ENCODE results near the gene RDX. TPM values are rescaled to one million over a fixed set of nuclear protein-coding genes. Genes with fewer than 3 reads are reported as not detected.

RDX gene
- total and polyA plus RNA-seq, 5 donors from 2014 or later, result 26.0 to 38.0 (median 28.9) TPM

DNA sequence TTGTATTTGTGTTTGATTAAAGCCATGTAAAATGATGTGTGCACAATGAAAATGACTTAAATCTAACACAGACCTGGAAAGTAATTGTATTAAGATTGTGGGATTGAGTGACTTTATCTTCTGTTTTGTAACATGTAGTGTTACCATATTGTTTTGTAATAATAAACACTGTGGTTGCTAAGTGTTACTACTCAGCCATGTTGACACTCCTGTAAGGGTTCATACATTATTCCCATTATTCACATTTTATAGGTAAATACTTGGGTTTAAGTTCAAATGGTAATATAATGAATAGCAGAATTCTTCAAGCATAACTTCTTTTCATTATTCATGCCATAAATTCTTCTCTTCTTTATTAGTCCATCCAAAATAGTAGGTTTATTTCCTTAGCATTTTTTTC is 134.2 kb downstream of the RDX start:
- Mint-ChIP-seq H3K4me1 (no peaks in the 10 kb centered on the region), H3K27me3 (no peaks in the 10 kb centered on the region), H3K4me3 (no peak overlapping the region), H3K27ac (no peak overlapping the region), H3K9me3 (no peaks in the 10 kb centered on the region), H3K36me3 (no peaks in the 10 kb centered on the region)
- H3K4me1 ChIP-seq (ENCODE audit: control insufficient read depth, insufficient read depth, low read length, poor library complexity, severe bottlenecking), result no peaks in the 10 kb centered on the region
- DNase-seq, result no peak
- ATAC-seq (ENCODE audit: low read depth in 2 of 2), result no peak
- H3K36me3 ChIP-seq (ENCODE audit: control insufficient read depth, insufficient read depth, low read length), result no peaks in the 10 kb centered on the region
- no peak overlapping the region for H3K27ac ChIP-seq (ENCODE audit: insufficient read depth, low read length, poor library complexity, severe bottlenecking)
- H3K4me3 ChIP-seq (ENCODE audit: low read depth, low read length), result no peak overlapping the region
- no peaks in the 10 kb centered on the region for H3K9me3 ChIP-seq (ENCODE audit: control insufficient read depth in 2 of 2, low read length in 2 of 2)
- H3K27me3 ChIP-seq (ENCODE audit: control insufficient read depth, insufficient read depth, low read length), result no peaks in the 10 kb centered on the region

DNA sequence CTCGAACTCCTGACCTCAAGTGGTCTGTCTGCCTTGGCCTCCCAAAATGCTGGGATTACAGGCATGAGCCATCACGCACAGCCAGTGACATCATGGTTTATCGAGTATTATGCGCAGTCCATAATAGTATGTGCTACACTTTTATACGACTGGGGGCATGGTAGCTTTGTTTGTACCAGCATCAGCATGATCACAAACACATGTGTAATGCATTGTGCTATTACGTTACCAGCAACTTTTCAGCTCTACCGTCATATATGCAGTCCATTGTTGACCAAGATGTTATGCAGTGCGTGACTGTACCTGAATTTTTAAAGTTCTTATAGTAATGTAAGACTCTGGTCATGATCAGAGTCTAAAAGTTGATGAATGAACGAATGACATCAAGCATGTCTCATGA is 135.4 kb downstream of the RDX start:
- no peaks in the 10 kb centered on the region for H3K27me3 Mint-ChIP-seq
- Histone ChIP-seq H3K4me1 (ENCODE audit: control insufficient read depth, insufficient read depth, low read length, poor library complexity, severe bottlenecking) (no peaks in the 10 kb centered on the region), H3K27ac (ENCODE audit: insufficient read depth, low read length, poor library complexity, severe bottlenecking) (no peak overlapping the region), H3K36me3 (ENCODE audit: control insufficient read depth, insufficient read depth, low read length) (no peaks in the 10 kb centered on the region), H3K27me3 (ENCODE audit: control insufficient read depth, insufficient read depth, low read length) (no peaks in the 10 kb centered on the region), H3K4me3 (ENCODE audit: low read depth, low read length) (no peak overlapping the region), H3K9me3 (ENCODE audit: control insufficient read depth in 2 of 2, low read length in 2 of 2) (no peaks in the 10 kb centered on the region)
- H3K4me3 Mint-ChIP-seq, result no peak overlapping the region
- ATAC-seq (ENCODE audit: low read depth in 2 of 2) (no peak), DNase-seq (no peak)
- no peaks in the 10 kb centered on the region for H3K36me3 Mint-ChIP-seq
- H3K9me3 Mint-ChIP-seq, result no peaks in the 10 kb centered on the region
- no peak overlapping the region for H3K27ac Mint-ChIP-seq
- H3K4me1 Mint-ChIP-seq, result no peaks in the 10 kb centered on the region

DNA sequence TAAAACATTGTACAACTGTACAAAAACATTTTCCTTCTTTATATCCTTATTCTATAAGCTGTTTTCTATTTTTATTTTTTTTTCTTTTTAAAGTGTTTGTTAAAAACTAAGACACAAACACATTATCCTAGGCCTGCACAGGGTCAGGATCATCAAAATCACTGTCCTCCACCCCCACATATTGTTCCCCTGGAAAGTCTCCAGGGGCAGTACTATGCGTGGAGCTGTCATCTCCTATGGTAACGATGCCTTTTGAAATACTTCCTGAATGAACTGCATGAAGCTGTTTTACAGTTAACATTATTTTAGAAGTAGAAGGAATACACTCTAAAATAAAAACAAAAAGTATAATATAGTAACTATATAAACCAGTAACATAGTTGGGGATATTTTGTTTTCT is 136.0 kb downstream of the RDX start:
- no peak for ATAC-seq (ENCODE audit: low read depth in 2 of 2)
- Histone ChIP-seq H3K36me3 (ENCODE audit: control insufficient read depth, insufficient read depth, low read length) (no peaks in the 10 kb centered on the region), H3K27ac (ENCODE audit: insufficient read depth, low read length, poor library complexity, severe bottlenecking) (no peak overlapping the region), H3K4me3 (ENCODE audit: low read depth, low read length) (no peak overlapping the region), H3K27me3 (ENCODE audit: control insufficient read depth, insufficient read depth, low read length) (no peaks in the 10 kb centered on the region), H3K4me1 (ENCODE audit: control insufficient read depth, insufficient read depth, low read length, poor library complexity, severe bottlenecking) (no peaks in the 10 kb centered on the region), H3K9me3 (ENCODE audit: control insufficient read depth in 2 of 2, low read length in 2 of 2) (no peaks in the 10 kb centered on the region)
- no peak for DNase-seq
- Mint-ChIP-seq H3K36me3 (no peaks in the 10 kb centered on the region), H3K4me1 (no peaks in the 10 kb centered on the region), H3K9me3 (no peaks in the 10 kb centered on the region), H3K27ac (no peak overlapping the region), H3K4me3 (no peak overlapping the region), H3K27me3 (no peaks in the 10 kb centered on the region)

DNA sequence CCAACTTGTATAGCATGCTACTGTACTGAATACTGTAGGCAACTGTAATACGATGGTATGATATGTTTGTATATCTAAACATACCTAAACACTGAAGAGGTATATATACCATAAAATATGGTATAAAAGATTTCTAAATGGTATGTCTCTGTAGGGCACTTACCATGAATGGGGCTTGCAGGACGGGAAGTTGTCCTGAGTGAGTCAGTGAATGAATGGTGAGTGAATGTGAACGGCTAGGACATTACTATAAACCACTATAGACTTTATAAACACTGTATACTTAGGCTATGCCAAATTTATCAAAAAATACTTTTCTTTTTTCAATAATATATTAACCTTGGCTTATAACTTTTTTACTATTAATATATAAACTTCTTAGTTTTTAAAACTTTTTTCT is 136.4 kb downstream of the RDX start:
- Histone ChIP-seq H3K9me3 (ENCODE audit: control insufficient read depth in 2 of 2, low read length in 2 of 2) (no peaks in the 10 kb centered on the region), H3K36me3 (ENCODE audit: control insufficient read depth, insufficient read depth, low read length) (no peaks in the 10 kb centered on the region), H3K4me1 (ENCODE audit: control insufficient read depth, insufficient read depth, low read length, poor library complexity, severe bottlenecking) (no peaks in the 10 kb centered on the region), H3K27me3 (ENCODE audit: control insufficient read depth, insufficient read depth, low read length) (no peaks in the 10 kb centered on the region), H3K4me3 (ENCODE audit: low read depth, low read length) (no peak overlapping the region), H3K27ac (ENCODE audit: insufficient read depth, low read length, poor library complexity, severe bottlenecking) (no peak overlapping the region)
- ATAC-seq (ENCODE audit: low read depth in 2 of 2) (no peak), DNase-seq (no peak)
- no peaks in the 10 kb centered on the region for H3K36me3 Mint-ChIP-seq
- H3K27ac Mint-ChIP-seq, result no peak overlapping the region
- H3K27me3 Mint-ChIP-seq, result no peaks in the 10 kb centered on the region
- no peaks in the 10 kb centered on the region for H3K9me3 Mint-ChIP-seq
- H3K4me1 Mint-ChIP-seq, result no peaks in the 10 kb centered on the region
- no peak overlapping the region for H3K4me3 Mint-ChIP-seq

DNA sequence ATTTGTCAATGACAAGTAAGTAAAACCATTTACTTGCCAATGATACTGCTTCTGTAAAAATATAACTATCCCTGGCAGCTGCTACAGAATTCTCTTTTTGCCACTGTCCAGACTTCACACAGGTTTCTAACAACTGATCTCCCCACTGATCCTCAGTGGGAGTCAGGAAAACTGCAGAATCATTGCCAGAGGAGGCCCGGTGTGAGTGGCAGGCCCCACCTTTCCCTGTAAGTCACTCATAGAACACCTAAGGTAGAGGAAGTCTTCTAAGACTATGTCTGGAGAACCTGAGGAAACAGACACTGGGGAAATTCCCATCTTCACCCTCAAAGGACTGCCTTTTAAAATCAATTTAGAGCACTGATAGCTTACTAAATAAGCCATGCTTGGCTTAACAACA is 136.9 kb downstream of the RDX start:
- Histone ChIP-seq H3K36me3 (ENCODE audit: control insufficient read depth, insufficient read depth, low read length) (no peaks in the 10 kb centered on the region), H3K27ac (ENCODE audit: insufficient read depth, low read length, poor library complexity, severe bottlenecking) (no peak overlapping the region), H3K27me3 (ENCODE audit: control insufficient read depth, insufficient read depth, low read length) (no peaks in the 10 kb centered on the region), H3K4me1 (ENCODE audit: control insufficient read depth, insufficient read depth, low read length, poor library complexity, severe bottlenecking) (no peaks in the 10 kb centered on the region), H3K9me3 (ENCODE audit: control insufficient read depth in 2 of 2, low read length in 2 of 2) (no peaks in the 10 kb centered on the region), H3K4me3 (ENCODE audit: low read depth, low read length) (no peak overlapping the region)
- Mint-ChIP-seq H3K9me3 (no peaks in the 10 kb centered on the region), H3K27me3 (no peaks in the 10 kb centered on the region), H3K4me3 (no peak overlapping the region), H3K4me1 (no peaks in the 10 kb centered on the region), H3K27ac (no peak overlapping the region), H3K36me3 (no peaks in the 10 kb centered on the region)
- DNase-seq (no peak), ATAC-seq (ENCODE audit: low read depth in 2 of 2) (no peak)

DNA sequence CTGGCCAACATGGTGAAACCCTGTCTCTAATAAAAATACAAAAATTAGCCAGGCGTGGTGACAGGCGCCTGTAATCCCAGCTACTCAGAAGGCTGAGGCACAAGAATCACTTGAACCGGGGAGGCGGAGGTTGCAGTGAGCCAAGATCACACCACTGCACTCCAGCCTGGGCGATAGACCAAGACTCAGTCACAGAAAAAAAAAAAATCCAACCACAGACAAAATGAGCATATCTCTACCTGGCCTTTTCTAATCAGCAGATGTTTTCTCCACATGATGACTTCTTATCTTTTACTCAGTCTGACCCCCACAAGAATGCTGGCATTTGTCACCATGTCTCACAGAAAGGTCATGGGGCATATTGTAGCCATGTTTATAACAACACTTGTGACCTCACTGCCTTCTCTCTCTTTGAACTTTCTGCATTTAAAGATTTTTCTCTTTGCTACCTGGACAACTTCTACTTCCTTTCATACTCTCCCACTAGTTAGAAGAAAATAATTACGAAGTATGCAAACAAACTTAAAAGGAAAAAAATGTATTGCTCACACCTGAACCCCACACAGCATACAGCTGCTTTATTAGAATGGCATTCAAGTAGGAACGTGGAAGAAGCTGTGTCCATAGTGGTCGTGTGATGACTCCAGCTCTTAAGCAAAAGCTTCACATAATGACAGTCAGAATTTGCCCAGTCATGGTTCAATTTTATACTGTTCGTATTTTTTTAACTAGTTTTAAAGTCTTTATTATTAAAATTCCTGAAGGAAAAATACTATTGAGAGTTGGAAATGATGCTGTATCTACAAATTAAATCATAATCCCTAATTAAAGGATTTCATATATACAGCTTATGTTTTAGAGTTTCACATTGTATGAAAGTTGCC is 137.9 kb downstream of the RDX start:
- no peaks in the 10 kb centered on the region for H3K27me3 Mint-ChIP-seq
- Histone ChIP-seq H3K36me3 (ENCODE audit: control insufficient read depth, insufficient read depth, low read length) (no peaks in the 10 kb centered on the region), H3K4me3 (ENCODE audit: low read depth, low read length) (no peak overlapping the region), H3K27ac (ENCODE audit: insufficient read depth, low read length, poor library complexity, severe bottlenecking) (no peak overlapping the region), H3K27me3 (ENCODE audit: control insufficient read depth, insufficient read depth, low read length) (no peaks in the 10 kb centered on the region), H3K4me1 (ENCODE audit: control insufficient read depth, insufficient read depth, low read length, poor library complexity, severe bottlenecking) (no peaks in the 10 kb centered on the region), H3K9me3 (ENCODE audit: control insufficient read depth in 2 of 2, low read length in 2 of 2) (no peaks in the 10 kb centered on the region)
- ATAC-seq (ENCODE audit: low read depth in 2 of 2) (no peak), DNase-seq (no peak)
- no peak overlapping the region for H3K4me3 Mint-ChIP-seq
- H3K9me3 Mint-ChIP-seq, result no peaks in the 10 kb centered on the region
- H3K36me3 Mint-ChIP-seq, result no peaks in the 10 kb centered on the region
- H3K4me1 Mint-ChIP-seq, result no peaks in the 10 kb centered on the region
- H3K27ac Mint-ChIP-seq, result no peak overlapping the region

DNA sequence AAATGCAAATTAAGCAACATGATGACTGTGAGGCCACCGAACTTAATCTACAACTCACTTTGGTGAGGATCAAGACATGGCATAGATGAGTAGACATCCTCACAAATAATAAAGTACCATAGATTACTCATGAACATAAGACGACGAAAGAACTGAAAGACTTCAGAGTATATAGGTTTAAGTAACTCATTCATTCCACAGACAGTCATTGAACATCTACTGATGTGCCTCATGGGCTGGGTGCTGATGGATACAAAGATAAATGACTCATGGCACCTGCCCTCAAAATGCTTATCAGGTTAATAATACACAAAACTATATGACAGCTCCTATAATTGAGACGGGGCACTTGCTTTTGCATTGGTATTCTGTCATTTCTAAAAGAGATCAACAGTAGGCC is 139.9 kb downstream of the RDX start:
- Mint-ChIP-seq H3K36me3 (no peaks in the 10 kb centered on the region), H3K27ac (no peak overlapping the region)
- no peak for ATAC-seq (ENCODE audit: low read depth in 2 of 2)

DNA sequence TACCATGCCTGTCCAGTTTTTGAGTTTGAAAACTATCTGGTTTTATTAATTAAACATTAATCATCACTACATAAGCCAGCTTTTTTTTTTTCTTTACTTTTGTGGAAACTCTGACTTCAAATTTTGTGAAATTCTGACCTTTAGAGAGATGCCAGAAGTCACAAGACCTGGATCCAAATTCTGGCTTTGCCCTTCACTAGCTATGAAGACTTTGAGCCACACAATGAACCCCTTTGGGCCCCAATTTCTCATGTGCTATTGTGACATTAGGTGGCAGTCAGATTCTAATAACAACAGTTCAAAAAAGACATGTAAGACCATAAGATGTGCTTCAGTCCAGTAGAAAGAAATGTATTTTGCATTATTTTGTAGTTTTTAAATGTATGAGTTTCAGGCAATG is 142.9 kb downstream of the RDX start:
- H3K27me3 Mint-ChIP-seq, result no peaks in the 10 kb centered on the region
- Histone ChIP-seq H3K4me1 (ENCODE audit: control insufficient read depth, insufficient read depth, low read length, poor library complexity, severe bottlenecking) (peaks cover 4% of the 10 kb centered on the region), H3K27ac (ENCODE audit: insufficient read depth, low read length, poor library complexity, severe bottlenecking) (no peak overlapping the region), H3K9me3 (ENCODE audit: control insufficient read depth in 2 of 2, low read length in 2 of 2) (no peaks in the 10 kb centered on the region), H3K36me3 (ENCODE audit: control insufficient read depth, insufficient read depth, low read length) (no peaks in the 10 kb centered on the region), H3K4me3 (ENCODE audit: low read depth, low read length) (no peak overlapping the region), H3K27me3 (ENCODE audit: control insufficient read depth, insufficient read depth, low read length) (no peaks in the 10 kb centered on the region)
- H3K9me3 Mint-ChIP-seq, result no peaks in the 10 kb centered on the region
- H3K27ac Mint-ChIP-seq, result no peak overlapping the region
- H3K36me3 Mint-ChIP-seq, result no peaks in the 10 kb centered on the region
- no peak for DNase-seq
- no peak overlapping the region for H3K4me3 Mint-ChIP-seq
- peaks cover 2 to 7% (median 6%) of the 10 kb centered on the region in 4 donors for H3K4me1 Mint-ChIP-seq
- ATAC-seq (ENCODE audit: low read depth in 2 of 2), result no peak

More for the DNA sequence above, 139.9 kb downstream of the RDX start:
- no peaks in the 10 kb centered on the region for H3K9me3 ChIP-seq (ENCODE audit: control insufficient read depth in 2 of 2, low read length in 2 of 2)
- H3K4me1 Mint-ChIP-seq, result no peaks in the 10 kb centered on the region
- no peaks in the 10 kb centered on the region for H3K27me3 ChIP-seq (ENCODE audit: control insufficient read depth, insufficient read depth, low read length)
- no peak for DNase-seq
- no peak overlapping the region for H3K27ac ChIP-seq (ENCODE audit: insufficient read depth, low read length, poor library complexity, severe bottlenecking)
- H3K4me1 ChIP-seq (ENCODE audit: control insufficient read depth, insufficient read depth, low read length, poor library complexity, severe bottlenecking), result no peaks in the 10 kb centered on the region
- no peaks in the 10 kb centered on the region for H3K9me3 Mint-ChIP-seq
- H3K27me3 Mint-ChIP-seq, result no peaks in the 10 kb centered on the region
- H3K4me3 Mint-ChIP-seq, result no peak overlapping the region
- H3K36me3 ChIP-seq (ENCODE audit: control insufficient read depth, insufficient read depth, low read length), result no peaks in the 10 kb centered on the region
- no peak overlapping the region for H3K4me3 ChIP-seq (ENCODE audit: low read depth, low read length)
